ENCODE measurements around the gene ADAMTSL5.

DNA sequence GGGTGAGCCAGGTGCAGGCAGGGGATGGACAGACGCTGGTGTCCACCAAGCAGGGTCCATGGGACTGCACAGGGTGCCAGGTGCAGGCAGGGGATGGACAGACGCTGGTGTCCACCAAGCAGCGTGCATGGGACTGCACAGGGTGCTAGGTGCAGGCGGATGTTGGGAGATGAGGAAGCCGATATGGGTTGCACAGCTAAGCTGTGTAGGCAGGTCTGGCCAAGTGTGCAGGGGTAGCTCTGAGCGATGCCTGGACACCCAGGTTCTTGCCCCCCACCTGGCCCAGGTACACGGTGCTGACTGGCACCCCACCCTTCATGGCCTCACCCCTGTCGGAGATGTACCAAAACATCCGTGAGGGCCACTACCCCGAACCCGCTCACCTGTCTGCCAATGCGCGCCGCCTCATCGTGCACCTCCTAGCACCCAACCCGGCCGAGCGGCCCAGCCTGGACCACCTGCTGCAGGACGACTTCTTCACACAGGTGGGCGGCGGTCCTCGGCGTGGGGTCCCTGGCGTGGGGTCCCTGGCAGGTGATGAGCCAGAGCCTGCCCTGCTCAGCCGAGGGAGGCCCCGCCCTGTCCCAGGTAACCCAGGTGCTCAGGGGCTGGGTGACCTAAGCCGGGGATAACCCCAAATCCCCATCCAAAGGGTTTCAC lies 15.0 kb upstream of the ADAMTSL5 start:
- TF ChIP-seq EZH2 (IDR thresholded peaks at IDR 0.05): no peak
- no peak for TF ChIP-seq POLR2AphosphoS5 (IDR thresholded peaks at IDR 0.05; ENCODE audit: borderline replicate concordance, low read depth, low read length)
- TF ChIP-seq FOXP2 (optimal IDR thresholded peaks at IDR 0.05; ENCODE audit: control extremely low read depth, extremely low read length, insufficient read depth): no peak

All from SK-N-MC (cell line).